PC-9 (cell line): ENCODE measurements around the gene DAAM2.

Experiments used
- CTCF ChIP-seq: fragments of 200-600 bp; sonication (generic); conservative IDR thresholded peaks from 2 replicates; pipeline ENCODE4 v1.6.1; 2017; ENCODE audit warnings: mixed run types, antibody characterized with exemption, mild to moderate bottlenecking, moderate library complexity
- EZH2 ChIP-seq: fragments of 200-600 bp; sonication (generic); IDR thresholded peaks from 2 replicates; pipeline ENCODE4 v1.8.0; 2017; ENCODE audit warnings: antibody characterized with exemption, low read depth

- TF ChIP-seq CTCF (no peak), EZH2 (no peak)
Observed at GRCh38 chr6:39937686-39938333, 145.6 kb downstream of the DAAM2 start.
